HepG2 (cell line): Measurements from ENCODE around the gene PSMC3IP. TPM values are rescaled to one million over a fixed set of nuclear protein-coding genes. Genes with fewer than 3 reads are reported as not detected.
A peak's percentile ranks its signal among the peaks of the same experiment; 100 is the strongest.

ENCODE experiments used
- BCLAF1 ChIP-seq: fragments of 450-650 bp; IDR thresholded peaks from 2 replicates; pipeline ENCODE4 v1.6.1; 2017; ENCODE audit warnings: mild to moderate bottlenecking
- CCDC6 ChIP-seq: sonication (generic); formaldehyde crosslinking; IDR thresholded peaks from 2 replicates; pipeline ENCODE4 v1.8.1; 2022; ENCODE audit warnings: mild to moderate bottlenecking, missing genetic modification reagents, moderate library complexity
- DMAP1 ChIP-seq: IDR thresholded peaks from 2 replicates; pipeline ENCODE4 v1.6.1; 2016
- DNMT1 ChIP-seq: sonication (generic); formaldehyde crosslinking; IDR thresholded peaks from 2 replicates; pipeline ENCODE4 v1.5.1; 2020; ENCODE audit warnings: mild to moderate bottlenecking, missing genetic modification reagents
- ETV6 ChIP-seq: sonication (generic); formaldehyde crosslinking; conservative IDR thresholded peaks from 2 replicates; pipeline ENCODE4 v1.4.0; 2020; ENCODE audit warnings: missing genetic modification reagents
- HHEX ChIP-seq: IDR thresholded peaks from 2 replicates; pipeline ENCODE4 v1.6.1; 2016; ENCODE audit warnings: control low read depth
- LBX2 ChIP-seq: sonication (generic); formaldehyde crosslinking; IDR thresholded peaks from 2 replicates; pipeline ENCODE4 v1.5.0; 2020; ENCODE audit warnings: missing genetic modification reagents, mild to moderate bottlenecking, borderline replicate concordance
- MBNL3 ChIP-seq: fragments of 250-450 bp; sonication (Bioruptor Pico); conservative IDR thresholded peaks from 2 replicates; pipeline ENCODE4 v1.8.0; 2022; ENCODE audit warnings: mild to moderate bottlenecking, inconsistent platforms
- MIER3 ChIP-seq: IDR thresholded peaks from 2 replicates; pipeline ENCODE4 v1.6.1; 2016; ENCODE audit warnings: missing compliant biosample characterization, borderline replicate concordance
- MNT ChIP-seq: fragments of 450-650 bp; IDR thresholded peaks from 2 replicates; pipeline ENCODE4 v1.6.1; 2016
- NFE2L1 ChIP-seq: sonication (generic); formaldehyde crosslinking; IDR thresholded peaks from 2 replicates; pipeline ENCODE4 v1.4.0; 2020; ENCODE audit warnings: missing genetic modification reagents, mild to moderate bottlenecking, borderline replicate concordance
- PBX3 ChIP-seq: sonication (generic); formaldehyde crosslinking; IDR thresholded peaks from 2 replicates; pipeline ENCODE4 v1.8.1; 2023; ENCODE audit warnings: missing genetic modification reagents, inconsistent platforms, borderline replicate concordance
- PHF20 ChIP-seq: sonication (generic); formaldehyde crosslinking; IDR thresholded peaks from 2 replicates; pipeline ENCODE4 v1.5.0; 2020; ENCODE audit warnings: mild to moderate bottlenecking, missing genetic modification reagents
- RFX1 ChIP-seq: fragments of 450-650 bp; IDR thresholded peaks from 2 replicates; pipeline ENCODE4 v1.6.1; 2017
- RNF2 ChIP-seq: fragments of 450-650 bp; conservative IDR thresholded peaks from 2 replicates; pipeline ENCODE4 v1.6.1; 2016; ENCODE audit warnings: low read depth
- SMARCE1 ChIP-seq: fragments of 450-650 bp; IDR thresholded peaks from 2 replicates; pipeline ENCODE4 v1.6.1; 2017; ENCODE audit warnings: borderline replicate concordance
- SOX6 ChIP-seq, 2 experiments: fragments of 450-650 bp in 1 of 2; sonication (generic) in 1 of 2; formaldehyde crosslinking in 1 of 2; IDR thresholded peaks; 2 replicates each; pipeline versions ENCODE4 v1.4.0 to v1.6.1; 2017 to 2020; ENCODE audit warnings: antibody characterized with exemption in 1 of 2, mild to moderate bottlenecking in 1 of 2, missing genetic modification reagents in 1 of 2
- TSC22D2 ChIP-seq: sonication (generic); formaldehyde crosslinking; IDR thresholded peaks from 2 replicates; pipeline ENCODE4 v1.5.1; 2020; ENCODE audit warnings: missing genetic modification reagents, mild to moderate bottlenecking, borderline replicate concordance
- ZNF205 ChIP-seq: IDR thresholded peaks from 2 replicates; pipeline ENCODE4 v1.6.1; 2018; ENCODE audit warnings: missing biosample characterization, missing genetic modification reagents
- ZNF530 ChIP-seq: sonication (generic); formaldehyde crosslinking; IDR thresholded peaks from 2 replicates; pipeline ENCODE4 v1.5.0; 2020; ENCODE audit warnings: low read depth, mild to moderate bottlenecking, missing genetic modification reagents
- ZNF549 ChIP-seq: sonication (generic); formaldehyde crosslinking; IDR thresholded peaks from 2 replicates; pipeline ENCODE4 v1.5.0; 2020; ENCODE audit warnings: missing genetic modification reagents
- ZNF652 ChIP-seq: IDR thresholded peaks from 2 replicates; pipeline ENCODE4 v1.6.1; 2016; ENCODE audit warnings: low read depth, borderline replicate concordance
- ZNF670 ChIP-seq: sonication (generic); formaldehyde crosslinking; IDR thresholded peaks from 2 replicates; pipeline ENCODE4 v1.8.0; 2022; ENCODE audit warnings: mild to moderate bottlenecking, missing genetic modification reagents, borderline replicate concordance
- ZNF777 ChIP-seq: sonication (generic); formaldehyde crosslinking; IDR thresholded peaks from 2 replicates; pipeline ENCODE4 v1.4.0; 2020; ENCODE audit warnings: missing genetic modification reagents
- polyA plus RNA-seq, 8 experiments: library from polyadenylated mRNA; depleted of rRNA in 3 of 8; stranded (reverse) in 7 of 8; unstranded in 1 of 8; fragments of >200 nt; fragmentation: Illumina TruSeq in 4 of 8; extraction: Trizol in 4 of 8; gene quantifications; 2 replicates each; pipeline versions ENCODE4 v1.2.1 to v1.2.3, GENCODE V29; 2011 to 2016; ENCODE audit warnings: low read depth in 4 of 8, missing spikeins in 1 of 8, mixed read lengths in 1 of 8; ENCODE audit not compliant: insufficient read depth in 1 of 8
- total RNA-seq, 5 experiments: library from RNA; depleted of rRNA; stranded (reverse); fragments of >200 nt; fragmentation: Illumina TruSeq; extraction: Trizol; gene quantifications; 2 replicates each; pipeline ENCODE4 v1.2.3, GENCODE V29; 2016; ENCODE audit warnings: low read depth in 1 of 5
- TF ChIP-seq, protein P1 (sequence below): sonication (generic); formaldehyde crosslinking; IDR thresholded peaks from 2 replicates; pipeline ENCODE4 v1.4.0; 2020; ENCODE audit warnings: missing genetic modification reagents

Gene PSMC3IP
- total and polyA plus RNA-seq, 2 of the 13 experiments (the other 11 are each of a cell fraction or from before 2014, with no cell fraction given): 6.5 to 22.4 TPM

DNA sequence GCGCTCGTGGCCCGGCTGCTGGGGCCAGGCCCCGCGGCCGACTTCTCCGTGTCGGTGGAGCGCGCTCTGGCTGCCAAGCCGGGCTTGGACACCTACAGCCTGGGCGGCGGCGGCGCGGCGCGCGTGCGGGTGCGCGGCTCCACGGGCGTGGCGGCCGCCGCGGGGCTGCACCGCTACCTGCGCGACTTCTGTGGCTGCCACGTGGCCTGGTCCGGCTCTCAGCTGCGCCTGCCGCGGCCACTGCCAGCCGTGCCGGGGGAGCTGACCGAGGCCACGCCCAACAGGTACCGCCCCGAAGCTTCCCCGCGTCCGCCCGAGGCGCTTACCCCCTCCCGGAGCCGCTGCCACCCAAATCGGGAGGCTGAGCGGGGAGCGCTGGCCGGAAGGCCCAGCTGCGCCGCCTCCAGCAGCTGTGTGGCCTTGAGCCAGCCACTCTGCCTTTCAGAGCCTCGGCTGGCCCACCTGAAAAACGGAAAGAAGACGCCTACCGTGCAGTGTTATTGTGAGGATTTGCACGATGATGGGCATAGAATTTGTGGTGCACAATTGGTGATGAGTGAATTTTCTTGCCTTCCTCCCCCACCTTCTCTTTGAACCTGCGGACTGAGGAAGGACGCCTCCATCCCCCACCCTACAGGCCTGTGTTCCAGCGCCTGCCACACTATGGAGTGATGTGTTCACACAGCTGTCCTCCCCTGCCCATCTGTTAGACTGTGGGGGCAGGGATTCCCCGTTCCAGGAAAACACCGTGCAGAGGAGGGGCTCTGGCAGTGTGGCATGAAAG is 41.0 kb downstream of the PSMC3IP start (continued):
- TF ChIP-seq BCLAF1 (no peak), ZNF670 (no peak), NFE2L1 (no peak), PBX3 (CRISPR knock-in tag) (no peak), SOX6 (IDR thresholded peaks at IDR 0.05) (no peak), SOX6 (CRISPR knock-in tag; IDR thresholded peaks at IDR 0.05) (peak; percentile 66), DNMT1 (CRISPR knock-in tag) (no peak), DMAP1 (CRISPR knock-in tag) (peak; percentile 83; the same call in 1 of the 2 replicates), ZNF652 (CRISPR knock-in tag) (no peak), LBX2 (CRISPR knock-in tag) (no peak), ZNF530 (CRISPR knock-in tag) (no peak), RFX1 (no peak), SMARCE1 (no peak), MNT (peak; percentile 44; the same call in 1 of the 2 replicates), TSC22D2 (CRISPR knock-in tag) (peak; percentile 90; the same call in 1 of the 2 replicates), RNF2 (peak; percentile 58), ETV6 (CRISPR knock-in tag) (peak; percentile 89; the same call in 1 of the 2 replicates), ZNF777 (CRISPR knock-in tag) (no peak; the same call in 1 of the 2 replicates), ZNF549 (CRISPR knock-in tag) (no peak), CCDC6 (CRISPR knock-in tag) (peak; percentile 74; the same call in 1 of the 2 replicates), MIER3 (CRISPR knock-in tag) (peak; percentile 16; the same call in 1 of the 2 replicates), PHF20 (peak; percentile 57), HHEX (CRISPR knock-in tag) (no peak), MBNL3 (CRISPR knock-in tag) (no peak), ZNF205 (CRISPR knock-in tag) (peak; percentile 73)
- TF ChIP-seq, protein P1, sequence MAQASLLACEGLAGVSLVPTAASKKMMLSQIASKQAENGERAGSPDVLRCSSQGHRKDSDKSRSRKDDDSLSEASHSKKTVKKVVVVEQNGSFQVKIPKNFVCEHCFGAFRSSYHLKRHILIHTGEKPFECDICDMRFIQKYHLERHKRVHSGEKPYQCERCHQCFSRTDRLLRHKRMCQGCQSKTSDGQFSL: 0 out of 2 replicates have a peak, but pooled peaks have one; percentile 15
